MM.1S (cell line): ENCODE results near the gene NIT2.

Experiments used
- CTCF ChIP-seq: fragments of 300-600 bp; sonication (generic); IDR thresholded peaks from 2 replicates; pipeline ENCODE4 v1.5.1; 2016; ENCODE audit warnings: antibody characterized with exemption, low read length, mixed read lengths
- EZH2 ChIP-seq: fragments of 300-600 bp; sonication (generic); optimal IDR thresholded peaks from 2 replicates; pipeline ENCODE3; 2017; ENCODE audit warnings: low read depth, mild to moderate bottlenecking, antibody characterized with exemption, low read length, mixed read lengths
- EZH2phosphoT487 ChIP-seq: fragments of 300-600 bp; sonication (generic); IDR thresholded peaks from 2 replicates; pipeline ENCODE4 v1.6.1; 2018; ENCODE audit warnings: antibody characterized with exemption, low read length

- TF ChIP-seq EZH2phosphoT487 (no peak), CTCF (no peak), EZH2 (no peak)
Observed at GRCh38 chr3:100374521-100374920, 40.0 kb downstream of the NIT2 start.
